ENCODE data around the gene ARHGAP22. TPM values are rescaled to one million over a fixed set of nuclear protein-coding genes. Genes with fewer than 3 reads are reported as not detected.

The ARHGAP22 gene
- total RNA-seq, 2 experiments from 2014 or later, result not detected

DNA sequence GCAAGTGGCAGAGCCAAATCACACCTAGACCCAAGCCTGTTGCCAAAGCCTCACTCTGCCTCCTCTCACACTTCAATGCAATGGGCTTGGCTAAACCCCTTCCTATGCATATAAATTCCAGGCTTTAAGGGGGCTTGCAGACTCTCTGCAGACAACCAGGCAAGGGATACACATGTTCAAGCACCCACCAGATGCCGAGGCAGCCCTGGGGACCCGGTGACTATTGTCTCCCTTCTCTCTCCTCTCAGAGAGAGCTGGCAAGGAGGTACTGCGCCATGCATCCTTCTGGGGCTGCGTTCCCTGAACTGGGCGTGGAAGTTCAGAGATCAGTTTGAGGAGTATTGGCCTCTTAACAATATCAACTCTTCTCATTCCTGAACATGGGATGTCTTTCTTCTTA is 131.2 kb downstream of the ARHGAP22 start:
- H3K27ac Mint-ChIP-seq, result no peak overlapping the region
- POLR2A ChIA-PET, result no interaction called here
- no peaks in the 10 kb centered on the region for H3K27me3 Mint-ChIP-seq
- no peak for ATAC-seq (ENCODE audit: poor library complexity)
- Histone ChIP-seq H3K4me1 (ENCODE audit: insufficient read depth, low read length) (no peaks in the 10 kb centered on the region), H3K27me3 (ENCODE audit: control insufficient read depth in 1 of 2, insufficient read depth in 2 of 2, low read length in 2 of 2) (no peaks in the 10 kb centered on the region), H3K27ac (ENCODE audit: low read depth in 1 of 2, low read length in 2 of 2) (no peak overlapping the region), H3K9me3 (ENCODE audit: control insufficient read depth in 1 of 2, insufficient read depth in 1 of 2, low read length in 2 of 2) (no peaks in the 10 kb centered on the region), H3K4me3 (ENCODE audit: low read length) (no peak overlapping the region), H3K36me3 (ENCODE audit: insufficient read depth, low read length) (no peaks in the 10 kb centered on the region)
- TF ChIP-seq CTCF (IDR thresholded peaks at IDR 0.05), result no peak
- H3K9me3 Mint-ChIP-seq, result no peaks in the 10 kb centered on the region
- intact Hi-C loops (cut with DNase I, micrococcal nuclease), result no loop called here
- CTCF ChIA-PET, result no interaction called here
- no peaks in the 10 kb centered on the region for H3K4me1 Mint-ChIP-seq (ENCODE audit: low read depth)
- DNase-seq, result peak in 1 of 14 experiments; percentile 15
- H3K4me3 Mint-ChIP-seq, result no peak overlapping the region
- no peaks in the 10 kb centered on the region for H3K36me3 Mint-ChIP-seq (ENCODE audit: low read depth)

GRCh38 chr10:48472501-48473069 is 132.3 kb downstream of the ARHGAP22 start:
- Histone ChIP-seq H3K4me3 (ENCODE audit: low read length) (no peak overlapping the region), H3K36me3 (ENCODE audit: insufficient read depth, low read length) (no peaks in the 10 kb centered on the region), H3K9me3 (ENCODE audit: control insufficient read depth in 1 of 2, insufficient read depth in 1 of 2, low read length in 2 of 2) (no peaks in the 10 kb centered on the region), H3K27me3 (ENCODE audit: control insufficient read depth in 1 of 2, insufficient read depth in 2 of 2, low read length in 2 of 2) (no peaks in the 10 kb centered on the region), H3K27ac (ENCODE audit: low read depth in 1 of 2, low read length in 2 of 2) (no peak overlapping the region), H3K4me1 (ENCODE audit: insufficient read depth, low read length) (no peaks in the 10 kb centered on the region)
- no peak for DNase-seq
- Mint-ChIP-seq H3K27me3 (no peaks in the 10 kb centered on the region), H3K9me3 (no peaks in the 10 kb centered on the region), H3K27ac (no peak overlapping the region), H3K4me1 (ENCODE audit: low read depth) (no peaks in the 10 kb centered on the region), H3K36me3 (ENCODE audit: low read depth) (no peaks in the 10 kb centered on the region), H3K4me3 (no peak overlapping the region)
- intact Hi-C loops (cut with DNase I, micrococcal nuclease), result no loop called here
- POLR2A ChIA-PET, result no interaction called here
- CTCF ChIA-PET, result no interaction called here
- TF ChIP-seq CTCF (IDR thresholded peaks at IDR 0.05), result no peak
- ATAC-seq (ENCODE audit: poor library complexity), result no peak

DNA sequence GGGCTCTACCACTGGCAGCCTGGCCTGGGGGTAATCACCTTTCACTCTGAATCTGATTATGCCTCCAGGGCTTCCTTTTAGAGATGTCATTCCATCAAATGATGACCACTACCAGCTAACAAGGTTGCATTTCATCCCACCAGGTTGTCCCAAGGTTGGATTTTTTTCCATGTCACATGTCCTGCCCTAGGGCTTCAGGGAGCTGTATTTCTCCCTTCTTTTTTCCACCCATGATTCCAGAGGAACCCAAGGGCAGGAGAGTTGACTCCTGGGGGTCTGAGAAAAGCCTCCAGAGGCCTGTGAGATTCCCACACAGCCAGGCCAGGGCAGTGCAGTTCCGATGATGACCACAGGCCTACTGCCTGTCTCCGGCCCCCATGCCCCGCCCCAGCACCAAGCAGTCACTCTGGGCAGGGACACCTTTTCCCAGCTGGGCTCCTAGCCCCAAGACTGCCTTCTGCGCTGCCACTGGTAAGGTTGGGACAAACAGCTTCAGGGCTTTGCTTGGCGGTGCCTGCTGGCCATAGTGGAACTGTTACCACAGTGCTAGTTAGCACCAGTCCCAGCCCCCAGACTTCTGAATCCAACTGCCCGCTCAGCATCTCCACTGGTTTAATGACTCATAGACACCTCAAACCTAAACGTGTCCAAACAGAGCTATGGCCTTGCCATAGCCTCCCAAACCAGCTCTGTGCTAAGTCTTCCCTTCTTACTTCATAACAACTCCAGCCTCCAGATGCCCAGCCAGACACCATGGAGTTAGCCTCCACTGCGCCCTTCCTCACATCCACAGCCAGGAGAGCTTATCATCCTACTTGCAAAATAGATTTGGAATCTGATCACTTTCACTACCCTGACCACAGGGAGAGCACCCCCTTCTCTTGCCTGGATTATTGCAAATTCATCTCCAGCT is 133.7 kb downstream of the ARHGAP22 start:
- intact Hi-C loops (cut with DNase I, micrococcal nuclease), result no loop called here

More for the DNA sequence above, 133.7 kb downstream of the ARHGAP22 start:
- H3K4me3 ChIP-seq (ENCODE audit: low read length), result no peak overlapping the region
- H3K36me3 ChIP-seq (ENCODE audit: insufficient read depth, low read length), result no peaks in the 10 kb centered on the region
- no peak overlapping the region for H3K27ac ChIP-seq (ENCODE audit: low read depth in 1 of 2, low read length in 2 of 2)
- Mint-ChIP-seq H3K4me3 (no peak overlapping the region), H3K27ac (no peak overlapping the region), H3K9me3 (no peaks in the 10 kb centered on the region), H3K27me3 (no peaks in the 10 kb centered on the region), H3K4me1 (ENCODE audit: low read depth) (no peaks in the 10 kb centered on the region), H3K36me3 (ENCODE audit: low read depth) (no peaks in the 10 kb centered on the region)
- DNase-seq (no peak), ATAC-seq (ENCODE audit: poor library complexity) (no peak)
- H3K4me1 ChIP-seq (ENCODE audit: insufficient read depth, low read length), result no peaks in the 10 kb centered on the region
- TF ChIP-seq CTCF (IDR thresholded peaks at IDR 0.05), result no peak
- peaks cover 0 to under 1% of the 10 kb centered on the region in 2 experiments for H3K9me3 ChIP-seq (ENCODE audit: control insufficient read depth in 1 of 2, insufficient read depth in 1 of 2, low read length in 2 of 2)
- H3K27me3 ChIP-seq (ENCODE audit: control insufficient read depth in 1 of 2, insufficient read depth in 2 of 2, low read length in 2 of 2), result no peaks in the 10 kb centered on the region
- CTCF ChIA-PET, result no interaction called here
- POLR2A ChIA-PET, result no interaction called here
